Activated naive CD4-positive, alpha-beta T cell treated with anti-CD3 and anti-CD28 coated beads, Interleukin-2, amount 50 U/mL, for 16 hours (primary cell): ENCODE measurements around the gene IBA57.

Experiments
- DNase-seq: peaks from one replicate; pipeline ENCODE4 v3.0.0-alpha.2; 2020

IBA57 gene

GRCh38 chr1:228194921-228195812, 29.6 kb downstream of the IBA57 start:
- no peak for DNase-seq

- DNase-seq: no peak
These were observed 32.0 kb downstream of the IBA57 start for GRCh38 chr1:228197555-228198147.

- no peak for DNase-seq
These were observed 33.5 kb downstream of the IBA57 start for GRCh38 chr1:228198977-228199590.

- no peak for DNase-seq
These were observed 39.4 kb downstream of the IBA57 start for GRCh38 chr1:228204958-228205357.

- no peak for DNase-seq
These were observed 40.2 kb downstream of the IBA57 start for GRCh38 chr1:228205526-228206436.

- DNase-seq: no peak
These were observed 41.2 kb downstream of the IBA57 start for GRCh38 chr1:228206582-228207351.

GRCh38 chr1:228207381-228207810, 41.8 kb downstream of the IBA57 start:
- no peak for DNase-seq

- DNase-seq: no peak
These were observed 42.5 kb downstream of the IBA57 start, which contains the start of gene OBSCN for GRCh38 chr1:228207851-228208821. OBSCN (plus strand) TSS chr1:228208044; CDS start chr1:228211784, 3,740 bp downstream.

GRCh38 chr1:228208831-228209551, 43.4 kb downstream of the IBA57 start:
- DNase-seq: no peak

- no peak for DNase-seq
These were observed 44.1 kb downstream of the IBA57 start for GRCh38 chr1:228209657-228210056.

- no peak for DNase-seq
These were observed 44.6 kb downstream of the IBA57 start for GRCh38 chr1:228210076-228210651.

- no peak for DNase-seq
These were observed 45.3 kb downstream of the IBA57 start for GRCh38 chr1:228210712-228211530.

GRCh38 chr1:228211531-228212414, 46.2 kb downstream of the IBA57 start:
- no peak for DNase-seq

GRCh38 chr1:228212415-228212965, 46.9 kb downstream of the IBA57 start:
- DNase-seq: no peak

- DNase-seq: peak; percentile 93
These were observed 47.6 kb downstream of the IBA57 start for GRCh38 chr1:228212966-228213844.
